ENCODE results near the gene NUBP2.
A peak's percentile ranks its signal among the peaks of the same experiment; 100 is the strongest.

Gene NUBP2

GRCh38 chr16:1821861-1822611 lies 39.3 kb downstream of the NUBP2 start:
- FAIRE-seq (no peak), DNase-seq (ENCODE audit: extremely low spot score, insufficient read length, low read depth) (no peak)

DNA sequence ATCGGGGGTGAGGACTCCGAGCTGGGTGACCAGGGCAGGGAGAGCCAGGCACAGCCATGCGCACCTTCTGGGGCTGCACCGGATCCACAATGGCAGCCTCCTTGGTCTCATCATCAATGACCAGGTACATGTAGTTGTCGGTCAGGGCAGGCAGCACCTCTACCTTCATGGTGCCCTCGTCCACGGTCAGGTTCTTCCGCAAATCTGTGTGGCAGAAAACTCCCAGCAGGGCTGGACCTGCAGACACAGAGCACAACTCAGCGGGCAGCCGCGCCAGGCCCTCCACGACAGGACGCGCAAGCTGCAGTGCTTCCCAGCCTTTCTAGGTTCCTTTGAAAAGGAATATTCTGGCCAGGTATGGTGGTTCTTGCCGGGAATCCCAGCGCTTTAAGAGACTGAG lies 40.0 kb downstream of the NUBP2 start:
- no peak for FAIRE-seq
- no peak for DNase-seq (ENCODE audit: extremely low spot score, insufficient read length, low read depth)

GRCh38 chr16:1823821-1824220 lies 41.1 kb downstream of the NUBP2 start:
- FAIRE-seq (no peak), DNase-seq (ENCODE audit: extremely low spot score, insufficient read length, low read depth) (no peak)

- no peak for FAIRE-seq
These were observed 42.7 kb downstream of the NUBP2 start for GRCh38 chr16:1825381-1825863.

DNA sequence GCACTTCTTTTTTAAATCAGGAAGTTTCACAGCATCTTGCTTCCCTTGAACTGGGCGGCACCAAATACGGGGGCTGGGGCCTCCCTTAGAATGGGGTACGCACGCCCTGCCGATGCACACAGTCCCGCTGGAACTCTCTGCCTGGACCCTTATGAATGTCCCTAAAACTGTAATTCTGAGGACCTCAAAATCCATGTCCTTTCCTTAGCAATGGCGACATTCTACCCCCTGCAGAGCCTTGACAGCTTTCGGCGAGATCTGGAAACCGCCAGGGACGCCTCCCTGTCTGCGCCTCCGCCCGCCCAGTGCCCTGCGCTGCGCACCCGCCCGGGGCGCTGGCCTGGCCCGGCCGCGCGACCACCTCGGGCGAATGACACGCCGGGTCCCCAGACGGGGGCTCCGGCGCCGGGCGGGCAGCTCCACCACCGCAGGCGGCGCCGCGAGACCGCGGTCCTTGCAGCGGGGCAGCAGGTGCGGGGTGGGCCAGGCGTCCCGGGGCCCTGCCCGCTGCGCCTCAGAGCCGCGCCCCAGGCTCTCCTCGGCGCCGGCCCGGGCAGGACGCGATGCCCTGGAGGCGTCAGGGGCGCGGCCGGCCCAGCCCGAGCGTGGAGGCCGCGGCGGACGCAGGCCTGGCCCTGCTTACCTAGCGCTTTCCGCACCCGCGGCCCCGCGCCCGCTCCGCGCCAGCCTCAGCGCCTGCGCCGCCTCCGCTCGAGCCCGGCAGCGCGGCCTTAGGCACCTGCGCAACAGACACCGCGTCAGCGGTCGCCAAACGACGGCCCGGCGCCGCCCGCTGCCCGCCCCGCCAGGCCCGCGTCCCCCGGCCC lies 43.3 kb downstream of the NUBP2 start:
- FAIRE-seq (no peak), DNase-seq (ENCODE audit: extremely low spot score, insufficient read length, low read depth) (peak; percentile 66)

More at GRCh38 chr16:1825381-1825863, 42.7 kb downstream of the NUBP2 start:
- DNase-seq (ENCODE audit: extremely low spot score, insufficient read length, low read depth) = no peak

DNA sequence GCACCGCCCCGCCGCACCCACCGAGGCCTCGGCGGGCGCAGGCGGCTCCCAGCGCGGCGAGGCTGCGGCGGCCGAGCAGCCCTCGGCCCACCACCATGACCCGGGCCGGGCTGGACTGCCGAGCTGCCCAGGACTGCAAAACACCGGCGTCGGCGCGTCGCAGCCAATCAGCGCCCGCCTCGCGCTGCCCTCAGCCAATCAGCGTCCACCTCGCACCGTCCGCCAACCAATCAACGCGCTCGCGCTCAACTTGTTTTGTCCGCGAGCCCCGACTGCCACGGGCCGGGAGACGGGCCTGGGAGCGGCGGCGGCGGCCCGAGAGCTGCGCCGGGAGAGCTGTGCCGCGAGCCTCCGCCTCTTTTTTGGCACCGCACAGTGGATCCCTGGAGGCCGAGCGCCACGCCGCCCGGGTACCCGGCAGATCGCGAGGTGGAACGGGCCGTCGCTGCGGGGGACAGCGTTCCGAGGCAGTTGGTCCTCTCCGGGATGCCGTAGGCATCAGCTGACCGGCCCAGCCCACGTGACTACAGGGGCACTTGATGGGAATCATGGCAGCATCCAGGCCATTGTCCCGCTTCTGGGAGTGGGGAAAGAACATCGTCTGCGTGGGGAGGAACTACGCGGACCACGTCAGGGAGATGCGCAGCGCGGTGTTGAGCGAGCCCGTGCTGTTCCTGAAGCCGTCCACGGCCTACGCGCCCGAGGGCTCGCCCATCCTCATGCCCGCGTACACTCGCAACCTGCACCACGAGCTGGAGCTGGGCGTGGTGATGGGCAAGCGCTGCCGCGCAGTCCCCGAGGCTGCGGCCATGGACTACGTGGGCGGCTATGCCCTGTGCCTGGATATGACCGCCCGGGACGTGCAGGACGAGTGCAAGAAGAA lies 44.2 kb downstream of the NUBP2 start, which contains the start of the genes FAHD1 and HAGH:
Gene FAHD1 (plus strand): TSS at position 516 of the 883 bp plus-strand sequence. CDS start 33 bp downstream, at position 549.
Gene HAGH (minus strand): TSS at position 135 of the 883 bp plus-strand sequence. CDS start 38 bp downstream, at position 97.
- DNase-seq (ENCODE audit: extremely low spot score, insufficient read length, low read depth) = peak; percentile 99
- peak; percentile 89 for FAIRE-seq

GRCh38 chr16:1828645-1829410 lies 46.1 kb downstream of the NUBP2 start:
- DNase-seq (ENCODE audit: extremely low spot score, insufficient read length, low read depth) (no peak), FAIRE-seq (no peak)

GRCh38 chr16:1830213-1830612 lies 47.5 kb downstream of the NUBP2 start:
- no peak for FAIRE-seq

DNA sequence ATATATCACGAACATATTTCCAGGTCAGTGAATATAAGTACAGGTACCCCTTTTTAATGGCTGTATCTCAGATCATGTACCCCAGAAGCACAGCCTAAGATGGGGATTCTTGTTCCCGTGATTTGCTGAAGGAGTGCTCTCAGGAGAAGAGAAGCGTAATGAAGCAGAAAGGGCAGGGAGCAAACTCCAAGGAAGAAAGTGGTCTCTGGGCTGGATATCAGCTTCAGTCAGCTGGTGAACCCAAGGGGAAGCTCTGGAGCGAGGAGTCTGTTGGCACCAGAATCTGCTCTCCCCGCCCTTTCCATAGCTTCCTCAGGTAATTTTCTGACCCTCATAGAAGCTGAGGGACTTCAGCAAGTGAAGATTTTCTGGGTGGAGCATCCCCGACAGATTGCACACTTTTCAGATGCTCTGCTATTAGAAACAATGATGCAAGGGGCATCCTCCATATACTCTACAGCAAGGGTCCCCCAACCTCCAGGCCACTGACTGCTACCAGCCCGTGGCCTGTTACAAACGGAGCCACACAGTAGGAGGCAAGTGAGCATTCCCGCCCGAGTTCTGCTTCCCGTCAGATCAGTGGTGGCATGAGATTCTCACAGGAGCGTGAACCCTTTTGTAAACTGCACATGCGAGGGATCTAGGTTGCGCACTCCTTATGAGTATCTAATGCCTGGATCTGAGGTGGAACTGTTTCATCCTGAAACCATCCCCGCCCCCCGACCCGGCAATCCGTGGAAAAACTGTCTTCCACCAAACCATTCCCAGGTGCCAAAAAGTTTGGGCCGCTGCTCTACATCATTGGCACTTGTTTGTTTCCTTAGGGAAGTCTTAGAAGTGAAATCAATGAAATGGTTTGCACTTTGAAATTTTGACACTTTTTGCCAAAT lies 48.7 kb downstream of the NUBP2 start:
- FAIRE-seq = no peak
- DNase-seq (ENCODE audit: extremely low spot score, insufficient read length, low read depth) = no peak

More at GRCh38 chr16:1830213-1830612, 47.5 kb downstream of the NUBP2 start:
- no peak for DNase-seq (ENCODE audit: extremely low spot score, insufficient read length, low read depth)

GRCh38 chr16:1832838-1833454 lies 50.2 kb downstream of the NUBP2 start:
- FAIRE-seq (no peak), DNase-seq (ENCODE audit: extremely low spot score, insufficient read length, low read depth) (no peak)

DNA sequence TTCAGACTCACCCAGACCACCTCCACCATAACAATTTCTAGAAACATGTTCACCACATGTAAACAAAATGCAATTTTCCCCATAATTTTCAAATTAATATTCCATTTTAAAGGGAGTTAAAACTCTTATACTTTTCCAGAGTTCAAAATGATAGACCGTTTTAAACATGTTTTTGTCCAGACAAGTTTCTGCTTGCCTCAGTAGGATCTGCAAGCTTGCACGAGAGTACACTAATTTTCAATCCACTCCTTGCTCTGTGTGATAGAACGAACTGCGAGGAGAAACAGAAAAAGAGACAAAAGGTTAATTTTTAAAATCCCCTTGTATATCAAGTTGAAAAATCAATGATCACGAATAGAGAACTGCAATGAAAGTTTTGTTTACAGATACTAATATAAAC lies 51.3 kb downstream of the NUBP2 start:
- FAIRE-seq (no peak), DNase-seq (ENCODE audit: extremely low spot score, insufficient read length, low read depth) (no peak)
